NT2/D1 (cell line): ENCODE data around the gene CTCF.

Experiments used
- DNase-seq: peaks from one replicate; pipeline ENCODE4 v3.0.0-alpha.2; 2011; ENCODE audit warnings: low read depth, low spot score
- H3K27me3 ChIP-seq: 2 replicates; pipeline ENCODE4 v1.6.0; 2011; ENCODE audit warnings: mild to moderate bottlenecking; ENCODE audit not compliant: insufficient read length, insufficient read depth
- H3K36me3 ChIP-seq: 2 replicates; pipeline ENCODE4 v1.6.1; 2011; ENCODE audit warnings: mild to moderate bottlenecking, low read length, mixed read lengths; ENCODE audit not compliant: insufficient read depth, insufficient read length
- H3K4me1 ChIP-seq: 2 replicates; pipeline ENCODE4 v1.5.1; 2011; ENCODE audit not compliant: insufficient read depth, insufficient read length
- H3K4me3 ChIP-seq: 2 replicates; pipeline ENCODE4 v1.5.1; 2011; ENCODE audit warnings: low read depth; ENCODE audit not compliant: insufficient read length
- H3K9ac ChIP-seq: 2 replicates; pipeline ENCODE4 v1.6.0; 2011; ENCODE audit warnings: low read depth; ENCODE audit not compliant: insufficient read length
- H3K9me3 ChIP-seq: 2 replicates; pipeline ENCODE4 v1.5.1; 2011; ENCODE audit warnings: mild to moderate bottlenecking, low read length; ENCODE audit not compliant: insufficient read depth
- SUZ12 ChIP-seq: IDR thresholded peaks from 2 replicates; pipeline ENCODE4 v1.6.1; 2011; ENCODE audit not compliant: insufficient read length, insufficient read depth; ENCODE audit errors: extremely low read depth
- YY1 ChIP-seq: IDR thresholded peaks from 2 replicates; pipeline ENCODE4 v1.6.1; 2011; ENCODE audit not compliant: insufficient read length, insufficient read depth
- ZNF274 ChIP-seq: IDR thresholded peaks from 2 replicates; pipeline ENCODE4 v1.6.1; 2011; ENCODE audit warnings: mild to moderate bottlenecking, low read depth, low read length

The CTCF gene

DNA sequence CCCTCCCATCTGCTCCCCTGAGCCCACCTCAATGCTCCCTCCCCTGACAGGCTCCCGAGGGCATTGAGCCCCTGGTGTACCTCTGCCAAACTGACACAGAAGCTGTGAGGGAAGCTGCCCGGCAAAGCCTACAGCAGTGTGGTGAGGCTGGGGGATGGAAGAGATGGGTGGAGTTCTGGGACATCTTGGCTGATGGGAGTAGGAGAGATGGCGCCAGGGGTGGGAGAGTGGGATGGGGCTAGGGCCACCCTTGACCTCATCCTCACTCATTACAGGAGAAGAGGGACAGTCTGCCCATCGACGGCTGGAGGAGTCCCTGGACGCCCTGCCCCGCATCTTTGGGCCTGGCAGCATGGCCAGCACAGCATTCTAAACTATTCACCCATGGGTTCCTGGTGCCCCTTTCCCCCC lies 16.2 kb upstream of the CTCF start:
- no peaks in the 10 kb centered on the region for H3K27me3 ChIP-seq
- no peaks in the 10 kb centered on the region for H3K9me3 ChIP-seq
- TF ChIP-seq SUZ12 (no peak), ZNF274 (no peak), YY1 (no peak)
- H3K9ac ChIP-seq: no peak overlapping the region
- DNase-seq: no peak
- H3K4me3 ChIP-seq: no peak overlapping the region
- peaks cover 20% of the 10 kb centered on the region for H3K4me1 ChIP-seq
- H3K36me3 ChIP-seq: peaks cover 89% of the 10 kb centered on the region

DNA sequence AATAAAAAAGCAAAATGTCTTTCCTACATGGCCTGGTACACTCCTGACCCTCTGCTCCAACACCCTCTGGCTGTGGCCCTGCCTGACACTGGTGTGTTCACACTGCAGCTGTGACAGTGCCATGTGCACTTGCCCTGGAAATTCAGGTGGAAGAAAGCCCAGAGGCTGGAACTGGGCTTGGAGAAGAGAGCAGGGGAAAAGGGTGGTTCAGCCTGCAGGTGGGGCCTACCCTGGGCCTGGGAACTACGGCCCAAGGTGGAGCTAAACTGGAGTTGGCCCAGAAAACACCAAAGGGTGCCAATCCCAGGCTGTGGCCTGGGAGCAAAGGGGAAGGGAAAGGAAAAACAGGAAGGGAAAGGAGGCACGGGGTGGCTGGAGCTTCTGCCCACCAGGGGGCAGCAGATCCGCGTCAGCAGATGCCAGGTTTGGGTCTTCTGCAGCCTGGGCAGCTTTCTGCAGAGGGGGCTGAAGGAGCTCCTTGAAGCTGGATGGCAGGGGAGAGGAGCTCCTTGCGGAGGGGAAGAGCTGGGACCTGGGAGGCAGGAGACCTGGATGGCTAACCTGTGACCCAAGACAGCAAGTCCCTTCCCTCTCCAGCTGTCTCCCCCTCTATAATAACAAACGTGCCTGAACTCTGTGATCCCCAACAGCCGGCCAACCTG lies 15.4 kb upstream of the CTCF start:
- Histone ChIP-seq H3K4me1 (peaks cover 15% of the 10 kb centered on the region), H3K27me3 (no peaks in the 10 kb centered on the region), H3K36me3 (peaks cover 85% of the 10 kb centered on the region), H3K9ac (peak overlapping the region; percentile 34), H3K4me3 (no peak overlapping the region), H3K9me3 (no peaks in the 10 kb centered on the region)
- TF ChIP-seq ZNF274: no peak
- no peak for TF ChIP-seq SUZ12
- no peak for TF ChIP-seq YY1
- DNase-seq: peak; percentile 66

DNA sequence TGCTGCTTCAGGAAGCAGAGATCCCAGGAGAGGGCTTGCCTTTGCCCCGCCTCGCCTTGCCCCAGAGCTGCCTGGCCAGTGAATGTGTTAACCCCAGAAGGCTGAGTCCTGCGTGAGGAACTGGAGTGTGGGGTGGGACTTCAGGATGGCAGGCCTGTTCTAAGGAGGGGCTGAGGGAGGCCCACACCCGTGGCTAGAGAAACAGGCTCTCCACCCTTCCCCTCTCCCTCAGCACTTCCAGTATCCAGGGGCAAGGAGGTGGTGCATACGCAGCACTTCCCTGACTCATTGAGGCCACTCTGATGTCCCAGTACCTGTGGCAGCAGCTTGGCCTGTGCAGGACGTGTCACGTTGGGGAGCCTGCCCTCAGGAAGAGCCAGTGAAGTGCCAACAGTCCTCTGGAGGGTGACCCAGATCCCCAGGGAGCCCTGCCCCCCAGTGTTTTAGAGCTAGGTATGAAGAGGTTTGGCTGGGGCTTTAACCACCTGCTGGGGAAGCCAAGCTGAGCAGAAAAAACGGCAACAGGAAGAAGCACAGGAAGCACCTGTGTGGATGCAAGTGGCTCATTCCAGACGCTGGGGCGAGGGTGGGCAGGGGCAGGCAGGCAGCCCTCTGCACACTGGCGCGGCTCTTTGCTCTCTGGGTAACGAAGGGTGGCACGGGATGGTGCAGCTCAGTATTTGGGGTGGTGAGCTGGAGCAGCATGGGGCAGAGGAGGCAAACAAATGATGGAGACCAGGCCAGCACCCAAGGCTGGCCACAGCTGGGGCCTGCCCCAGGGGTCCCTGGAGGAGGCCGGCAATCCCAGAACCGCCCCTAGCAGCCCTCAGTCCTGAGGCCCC lies 14.7 kb upstream of the CTCF start:
- Histone ChIP-seq H3K27me3 (no peaks in the 10 kb centered on the region), H3K4me1 (peaks cover 12% of the 10 kb centered on the region), H3K9me3 (no peaks in the 10 kb centered on the region), H3K4me3 (no peak overlapping the region), H3K36me3 (peaks cover 78% of the 10 kb centered on the region), H3K9ac (peak overlapping the region; percentile 53)
- no peak for DNase-seq
- no peak for TF ChIP-seq SUZ12
- TF ChIP-seq ZNF274: no peak
- no peak for TF ChIP-seq YY1

DNA sequence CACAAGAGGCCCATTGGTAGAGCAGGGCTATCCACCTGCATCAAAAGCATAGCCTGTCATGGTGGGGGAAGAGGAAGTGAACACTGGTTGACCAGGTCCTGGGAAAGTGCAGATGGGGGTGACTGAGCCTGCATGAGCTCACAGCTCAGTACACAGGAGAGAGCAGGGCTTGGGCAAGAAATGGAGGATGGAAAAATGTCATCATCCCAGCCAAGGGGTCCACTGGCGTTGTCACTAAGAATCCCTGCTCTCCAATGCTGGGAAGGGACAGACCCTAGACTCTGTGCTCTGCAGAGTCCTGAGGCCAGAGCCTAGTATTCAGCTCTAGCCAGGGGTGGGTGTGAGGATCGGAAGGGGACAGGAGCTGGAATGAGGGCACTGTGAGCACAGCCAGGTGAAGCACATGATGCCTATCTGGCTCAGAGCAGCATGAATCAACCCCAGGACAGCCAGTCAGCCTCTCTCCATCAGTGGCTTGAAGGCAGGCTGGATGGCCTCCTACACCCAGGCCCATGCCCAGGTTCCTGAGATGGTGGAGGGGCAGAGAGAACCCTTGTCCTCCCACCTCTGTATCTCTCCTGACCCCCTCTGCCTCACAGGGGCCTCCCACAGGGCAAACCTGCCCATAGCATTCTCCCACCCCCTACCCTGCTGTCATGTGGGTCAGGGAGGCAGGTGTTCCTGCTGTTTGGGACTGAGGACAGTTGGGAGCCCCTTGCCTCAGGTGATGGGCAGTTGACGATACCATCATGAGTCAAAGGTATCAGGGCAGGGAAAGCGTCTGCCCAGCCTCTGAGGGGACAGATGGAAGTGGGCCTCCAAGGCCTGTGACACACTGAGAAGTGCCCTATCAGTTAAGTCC lies 13.8 kb upstream of the CTCF start:
- TF ChIP-seq SUZ12 (no peak), YY1 (no peak), ZNF274 (no peak)
- Histone ChIP-seq H3K4me3 (no peak overlapping the region), H3K36me3 (peaks cover 69% of the 10 kb centered on the region), H3K9me3 (no peaks in the 10 kb centered on the region), H3K27me3 (no peaks in the 10 kb centered on the region), H3K4me1 (peaks cover 12% of the 10 kb centered on the region), H3K9ac (peak overlapping the region; percentile 53)
- DNase-seq: no peak

DNA sequence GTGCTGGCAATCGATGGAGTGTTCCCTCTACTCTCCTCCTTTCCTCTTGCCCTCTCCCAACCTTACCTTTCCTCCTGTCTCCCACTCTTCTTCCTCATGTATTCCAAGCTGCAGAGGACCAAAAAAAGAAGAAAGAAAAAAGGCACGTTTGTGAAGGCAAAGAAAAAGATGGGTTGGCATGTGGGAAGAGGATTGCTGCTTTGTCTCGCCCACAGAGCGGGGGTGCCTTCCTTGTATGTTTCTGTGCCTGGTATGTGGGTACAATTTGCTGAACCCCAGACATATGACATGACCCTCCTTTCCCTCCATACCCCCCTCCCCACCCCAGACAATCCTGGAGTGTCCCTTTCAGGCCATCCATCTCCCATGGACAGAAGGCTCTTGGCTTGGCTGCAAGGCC lies 13.1 kb upstream of the CTCF start:
- no peaks in the 10 kb centered on the region for H3K27me3 ChIP-seq
- peaks cover 64% of the 10 kb centered on the region for H3K36me3 ChIP-seq
- TF ChIP-seq YY1 (no peak), SUZ12 (no peak)
- H3K9ac ChIP-seq: no peak overlapping the region
- H3K4me1 ChIP-seq: peaks cover 12% of the 10 kb centered on the region
- DNase-seq: no peak
- H3K4me3 ChIP-seq: no peak overlapping the region
- H3K9me3 ChIP-seq: no peaks in the 10 kb centered on the region

DNA sequence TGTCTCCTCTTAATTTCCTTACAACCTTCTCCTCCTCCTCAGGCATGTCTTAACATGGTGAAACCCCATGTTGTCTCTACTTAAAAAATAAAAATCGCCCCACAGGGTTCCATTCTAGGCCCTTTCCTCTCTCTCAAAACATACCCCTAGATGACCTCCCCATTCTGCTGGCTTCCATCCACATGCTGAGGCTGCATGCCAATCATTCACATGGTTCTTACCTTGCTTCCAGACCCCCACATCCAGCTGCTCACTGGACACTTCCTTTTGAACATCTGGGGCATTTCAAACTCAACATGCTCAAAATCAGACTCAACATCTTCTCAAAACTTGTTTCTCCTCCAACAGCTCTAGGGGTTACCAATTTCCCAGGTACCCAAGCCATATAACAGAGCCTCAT lies 12.4 kb upstream of the CTCF start:
- TF ChIP-seq YY1 (no peak), ZNF274 (no peak), SUZ12 (no peak)

More for the DNA sequence above, 12.4 kb upstream of the CTCF start:
- Histone ChIP-seq H3K36me3 (peaks cover 59% of the 10 kb centered on the region), H3K9me3 (no peaks in the 10 kb centered on the region), H3K9ac (no peak overlapping the region), H3K27me3 (no peaks in the 10 kb centered on the region), H3K4me1 (peaks cover 12% of the 10 kb centered on the region), H3K4me3 (no peak overlapping the region)
- no peak for DNase-seq
